ENCODE data around the gene COX7A2. TPM values are rescaled to one million over a fixed set of nuclear protein-coding genes. Genes with fewer than 3 reads are reported as not detected.
A peak's percentile ranks its signal among the peaks of the same experiment; 100 is the strongest.

The COX7A2 gene
- total RNA-seq, 1 experiment from 2014 or later = 707 TPM

- no peak overlapping the region for H3K4me3 ChIP-seq (ENCODE audit: low read depth in 2 of 2, low read length in 2 of 2)
- ATAC-seq = no peak
- peaks cover 3% of the 10 kb centered on the region for H3K4me1 ChIP-seq (ENCODE audit: control insufficient read depth, insufficient read depth, low read length)
- peak overlapping the region; percentile 39 for H3K27ac ChIP-seq (ENCODE audit: low read length)
- no peaks in the 10 kb centered on the region; the same call in 1 of the 2 replicates for H3K36me3 ChIP-seq (ENCODE audit: control insufficient read depth, insufficient read depth, low read length)
- POLR2A ChIA-PET = no interaction called here
- no peaks in the 10 kb centered on the region for H3K9me3 ChIP-seq (ENCODE audit: control insufficient read depth, insufficient read depth, low read depth, low read length)
- in situ Hi-C loops (cut with HindIII; ENCODE audit: low pct_unique_long_range_greater_than_20kb, low sequenced_read_pairs) = no loop called here
- TF ChIP-seq TCF7L2 (IDR thresholded peaks at IDR 0.05; ENCODE audit: low read depth, low read length) (no peak), CTCF (IDR thresholded peaks at IDR 0.05) (no peak)
- BruUV-seq (replicated peaks) = no TSS peak
- H3K27me3 ChIP-seq (ENCODE audit: control insufficient read depth, insufficient read depth, low read length) = peaks cover 2% of the 10 kb centered on the region; the same call in 1 of the 2 replicates
- intact Hi-C loops (cut with micrococcal nuclease; ENCODE audit: unreplicated experiment) = loop anchor here (10.0 kb wide), 2 partner anchors 308 to 858 kb away; no protein-coding TSS in a partner anchor
- CTCF ChIA-PET = interaction anchor here (0.6 kb wide), 1 partner anchor 1064 kb away, joined by 3 read pairs; no protein-coding TSS in a partner anchor
- DNase-seq (ENCODE audit: low read depth, low spot score) = no peak
These were observed 40.9 kb downstream of the COX7A2 start for GRCh38 chr6:75202676-75203131.

GRCh38 chr6:75201901-75202672 lies 41.5 kb downstream of the COX7A2 start:
- POLR2A ChIA-PET = no interaction called here
- Histone ChIP-seq H3K9me3 (ENCODE audit: control insufficient read depth, insufficient read depth, low read depth, low read length) (no peaks in the 10 kb centered on the region), H3K4me1 (ENCODE audit: control insufficient read depth, insufficient read depth, low read length) (peaks cover 3% of the 10 kb centered on the region), H3K4me3 (ENCODE audit: low read depth in 2 of 2, low read length in 2 of 2) (peak overlapping the region in 1 of 2 experiments; percentile 14; a peak in 2 of 4 replicates), H3K36me3 (ENCODE audit: control insufficient read depth, insufficient read depth, low read length) (no peaks in the 10 kb centered on the region; the same call in 1 of the 2 replicates), H3K27me3 (ENCODE audit: control insufficient read depth, insufficient read depth, low read length) (peaks cover 2% of the 10 kb centered on the region; the same call in 1 of the 2 replicates), H3K27ac (ENCODE audit: low read length) (no peak overlapping the region)
- TF ChIP-seq SIN3A (IDR thresholded peaks at IDR 0.05; ENCODE audit: borderline replicate concordance, insufficient read depth, low read depth, low read length) (no peak), CTCF (IDR thresholded peaks at IDR 0.05) (peak; percentile 23; the same call in 1 of the 2 replicates)
- in situ Hi-C loops (cut with HindIII; ENCODE audit: low pct_unique_long_range_greater_than_20kb, low sequenced_read_pairs) = no loop called here
- intact Hi-C loops (cut with micrococcal nuclease; ENCODE audit: unreplicated experiment) = loop anchor here (10.0 kb wide), 2 partner anchors 307 to 857 kb away; no protein-coding TSS in a partner anchor
- no peak for DNase-seq (ENCODE audit: low read depth, low spot score)
- CTCF ChIA-PET = no interaction called here
- 0 out of 2 replicates have a peak, but pooled peaks have one; percentile 27 for ATAC-seq
- no TSS peak for BruUV-seq (replicated peaks)

GRCh38 chr6:75201021-75201420 lies 42.6 kb downstream of the COX7A2 start:
- ChIA-PET CTCF (no interaction called here), POLR2A (interaction anchor here (0.6 kb wide), 1 partner anchor 1231 kb away, joined by 3 read pairs; no protein-coding TSS in a partner anchor)
- no TSS peak for BruUV-seq (replicated peaks)
- H3K27me3 ChIP-seq (ENCODE audit: control insufficient read depth, insufficient read depth, low read length) = no peaks in the 10 kb centered on the region; the same call in 1 of the 2 replicates
- H3K4me1 ChIP-seq (ENCODE audit: control insufficient read depth, insufficient read depth, low read length) = peaks cover 2% of the 10 kb centered on the region
- TF ChIP-seq CTCF (IDR thresholded peaks at IDR 0.05) = no peak
- TF ChIP-seq TCF7L2 (IDR thresholded peaks at IDR 0.05; ENCODE audit: low read depth, low read length) = no peak
- TF ChIP-seq SIN3A (IDR thresholded peaks at IDR 0.05; ENCODE audit: borderline replicate concordance, insufficient read depth, low read depth, low read length) = no peak
- no peak for TF ChIP-seq POLR2AphosphoS5 (IDR thresholded peaks at IDR 0.05; ENCODE audit: low read depth, low read length)
- TF ChIP-seq REST (IDR thresholded peaks at IDR 0.05; ENCODE audit: insufficient read depth in 1 of 2, low read depth in 2 of 2, low read length in 1 of 2) = no peak
- no peaks in the 10 kb centered on the region; the same call in 1 of the 2 replicates for H3K36me3 ChIP-seq (ENCODE audit: control insufficient read depth, insufficient read depth, low read length)
- no peak overlapping the region for H3K4me3 ChIP-seq (ENCODE audit: low read depth in 2 of 2, low read length in 2 of 2)
- intact Hi-C loops (cut with micrococcal nuclease; ENCODE audit: unreplicated experiment) (loop anchor here (10.0 kb wide), 2 partner anchors 306 to 856 kb away; no protein-coding TSS in a partner anchor), in situ Hi-C loops (cut with HindIII; ENCODE audit: low pct_unique_long_range_greater_than_20kb, low sequenced_read_pairs) (no loop called here)
- ATAC-seq = no peak
- DNase-seq (ENCODE audit: low read depth, low spot score) = no peak
- no peaks in the 10 kb centered on the region for H3K9me3 ChIP-seq (ENCODE audit: control insufficient read depth, insufficient read depth, low read depth, low read length)
- no peak overlapping the region for H3K27ac ChIP-seq (ENCODE audit: low read length)
